ENCODE data around the gene AP1G2. TPM values are rescaled to one million over a fixed set of nuclear protein-coding genes. Genes with fewer than 3 reads are reported as not detected.

AP1G2 gene
- total RNA-seq, 1 donor from 2014 or later, result 262 TPM

DNA sequence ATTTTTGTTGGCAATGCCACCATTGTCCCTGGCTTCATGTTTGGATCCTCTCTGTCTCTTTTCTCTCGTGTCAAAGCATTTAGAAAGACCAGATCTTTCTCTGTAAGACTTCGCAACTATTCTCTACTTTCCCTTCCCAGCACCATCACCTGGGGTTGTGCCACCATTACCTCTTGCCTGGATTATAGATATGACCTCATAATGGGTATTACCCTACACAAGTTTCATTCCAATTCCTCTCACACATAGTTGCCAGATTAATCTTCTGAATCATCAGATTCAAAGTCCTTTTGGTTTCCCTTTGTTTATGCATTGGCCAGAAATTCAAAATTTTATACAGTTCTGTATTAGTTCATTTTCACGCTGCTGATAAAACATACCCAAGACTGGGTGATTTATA, 41.4 kb upstream of the AP1G2 start:
- TF ChIP-seq, protein P1, sequence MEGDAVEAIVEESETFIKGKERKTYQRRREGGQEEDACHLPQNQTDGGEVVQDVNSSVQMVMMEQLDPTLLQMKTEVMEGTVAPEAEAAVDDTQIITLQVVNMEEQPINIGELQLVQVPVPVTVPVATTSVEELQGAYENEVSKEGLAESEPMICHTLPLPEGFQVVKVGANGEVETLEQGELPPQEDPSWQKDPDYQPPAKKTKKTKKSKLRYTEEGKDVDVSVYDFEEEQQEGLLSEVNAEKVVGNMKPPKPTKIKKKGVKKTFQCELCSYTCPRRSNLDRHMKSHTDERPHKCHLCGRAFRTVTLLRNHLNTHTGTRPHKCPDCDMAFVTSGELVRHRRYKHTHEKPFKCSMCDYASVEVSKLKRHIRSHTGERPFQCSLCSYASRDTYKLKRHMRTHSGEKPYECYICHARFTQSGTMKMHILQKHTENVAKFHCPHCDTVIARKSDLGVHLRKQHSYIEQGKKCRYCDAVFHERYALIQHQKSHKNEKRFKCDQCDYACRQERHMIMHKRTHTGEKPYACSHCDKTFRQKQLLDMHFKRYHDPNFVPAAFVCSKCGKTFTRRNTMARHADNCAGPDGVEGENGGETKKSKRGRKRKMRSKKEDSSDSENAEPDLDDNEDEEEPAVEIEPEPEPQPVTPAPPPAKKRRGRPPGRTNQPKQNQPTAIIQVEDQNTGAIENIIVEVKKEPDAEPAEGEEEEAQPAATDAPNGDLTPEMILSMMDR (IDR thresholded peaks at IDR 0.05; ENCODE audit: unreplicated experiment), result no peak
- Mint-ChIP-seq H3K27me3 (peaks cover 43% of the 10 kb centered on the region), H3K27ac (no peak overlapping the region), H3K36me3 (ENCODE audit: insufficient read depth) (no peaks in the 10 kb centered on the region), H3K9me3 (ENCODE audit: low read depth) (peaks cover 12% of the 10 kb centered on the region), H3K4me3 (ENCODE audit: low read depth) (no peak overlapping the region), H3K4me1 (ENCODE audit: low read depth) (peaks cover 22% of the 10 kb centered on the region)
- no peak for DNase-seq (ENCODE audit: low spot score, unreplicated experiment)

DNA sequence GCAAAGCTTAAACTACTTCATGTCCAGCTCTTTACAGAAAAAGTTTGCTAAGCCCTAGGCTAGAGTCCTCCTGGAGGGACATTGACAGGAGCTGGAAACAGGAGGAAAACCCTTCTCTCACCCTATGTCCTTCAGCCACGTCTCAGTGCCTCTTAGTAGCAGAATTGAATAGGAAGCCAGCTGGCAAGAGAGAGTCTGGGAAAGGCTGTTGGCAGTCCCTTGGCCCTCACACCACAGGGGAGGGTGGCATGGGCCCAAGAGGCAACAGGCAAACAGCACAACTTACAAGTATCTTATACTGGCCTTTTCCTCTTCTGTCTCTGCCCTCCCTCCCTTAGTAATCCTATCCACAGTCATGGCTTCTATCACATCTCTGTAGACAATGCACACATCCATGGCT, 40.9 kb upstream of the AP1G2 start:
- H3K4me3 Mint-ChIP-seq (ENCODE audit: low read depth), result no peak overlapping the region
- peaks cover 17% of the 10 kb centered on the region for H3K4me1 Mint-ChIP-seq (ENCODE audit: low read depth)
- H3K9me3 Mint-ChIP-seq (ENCODE audit: low read depth), result peaks cover 12% of the 10 kb centered on the region
- no peak overlapping the region for H3K27ac Mint-ChIP-seq
- no peaks in the 10 kb centered on the region for H3K36me3 Mint-ChIP-seq (ENCODE audit: insufficient read depth)
- TF ChIP-seq, protein P1 (IDR thresholded peaks at IDR 0.05; ENCODE audit: unreplicated experiment), result no peak
- no peak for DNase-seq (ENCODE audit: low spot score, unreplicated experiment)
- peaks cover 43% of the 10 kb centered on the region for H3K27me3 Mint-ChIP-seq

GRCh38 chr14:23605931-23606585, 38.5 kb upstream of the AP1G2 start:
- H3K27me3 Mint-ChIP-seq, result peaks cover 30% of the 10 kb centered on the region

DNA sequence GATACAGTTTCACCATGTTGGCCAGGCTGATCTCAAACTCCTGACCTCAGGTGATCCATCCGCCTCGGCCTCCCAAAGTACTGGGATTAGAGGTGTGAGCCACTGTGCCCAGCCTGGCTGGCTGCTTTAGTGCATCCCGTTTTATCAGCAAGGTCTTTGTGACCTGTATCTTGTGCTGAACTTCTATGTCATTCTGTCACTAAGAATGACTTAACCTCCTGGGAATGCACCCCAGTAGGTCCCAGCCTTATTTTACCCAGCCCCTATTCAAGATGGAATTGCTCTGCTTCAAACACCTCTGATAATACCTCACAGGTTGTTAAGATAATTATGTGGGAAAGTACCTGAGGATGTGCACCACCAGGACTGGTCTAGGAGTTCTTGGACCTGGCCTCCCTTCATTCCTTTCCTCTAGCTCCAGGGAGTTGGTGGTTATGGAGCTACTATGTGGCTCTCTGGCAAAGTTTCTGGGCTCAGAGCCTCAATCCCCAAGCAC, 37.1 kb upstream of the AP1G2 start:
- Mint-ChIP-seq H3K27ac (no peak overlapping the region), H3K27me3 (peaks cover 23% of the 10 kb centered on the region), H3K36me3 (ENCODE audit: insufficient read depth) (no peaks in the 10 kb centered on the region), H3K4me1 (ENCODE audit: low read depth) (no peaks in the 10 kb centered on the region), H3K9me3 (ENCODE audit: low read depth) (peaks cover 9% of the 10 kb centered on the region), H3K4me3 (ENCODE audit: low read depth) (no peak overlapping the region)
- DNase-seq (ENCODE audit: low spot score, unreplicated experiment), result no peak
- TF ChIP-seq, protein P1 (IDR thresholded peaks at IDR 0.05; ENCODE audit: unreplicated experiment), result no peak

More at GRCh38 chr14:23605931-23606585, 38.5 kb upstream of the AP1G2 start:
- Mint-ChIP-seq H3K9me3 (ENCODE audit: low read depth) (peaks cover 12% of the 10 kb centered on the region), H3K4me1 (ENCODE audit: low read depth) (no peaks in the 10 kb centered on the region), H3K4me3 (ENCODE audit: low read depth) (no peak overlapping the region), H3K36me3 (ENCODE audit: insufficient read depth) (no peaks in the 10 kb centered on the region), H3K27ac (no peak overlapping the region)
- no peak for DNase-seq (ENCODE audit: low spot score, unreplicated experiment)
- TF ChIP-seq, protein P1 (IDR thresholded peaks at IDR 0.05; ENCODE audit: unreplicated experiment), result no peak

GRCh38 chr14:23604148-23604547, 36.6 kb upstream of the AP1G2 start:
- Mint-ChIP-seq H3K9me3 (ENCODE audit: low read depth) (peaks cover 5% of the 10 kb centered on the region), H3K36me3 (ENCODE audit: insufficient read depth) (no peaks in the 10 kb centered on the region), H3K4me1 (ENCODE audit: low read depth) (no peaks in the 10 kb centered on the region), H3K27me3 (peaks cover 21% of the 10 kb centered on the region), H3K27ac (no peak overlapping the region), H3K4me3 (ENCODE audit: low read depth) (no peak overlapping the region)
- TF ChIP-seq, protein P1 (IDR thresholded peaks at IDR 0.05; ENCODE audit: unreplicated experiment), result no peak
- DNase-seq (ENCODE audit: low spot score, unreplicated experiment), result no peak
